ENCODE data around the gene ACKR3.

Gene ACKR3

GRCh38 chr2:236570081-236570868 lies 650 bp downstream of the ACKR3 start:
- POLR2A ChIA-PET (ENCODE audit: low non-redundant PET) = no interaction called here
- CTCF ChIA-PET = interaction anchor here (0.5 to 1.5 kb wide), 6 partner anchors 8 to 469 kb away, joined by 3 to 4 read pairs (median 4); no protein-coding TSS in a partner anchor
- no peak for DNase-seq (ENCODE audit: low spot score)
- peak overlapping the region; percentile 17; the same call in 1 of the 2 replicates for H3K27ac ChIP-seq
- TF ChIP-seq CTCF (conservative IDR thresholded peaks at IDR 0.05; ENCODE audit: low read depth) = no peak

- H3K27ac ChIP-seq = no peak overlapping the region
- no peak for TF ChIP-seq CTCF (conservative IDR thresholded peaks at IDR 0.05; ENCODE audit: low read depth)
- DNase-seq (ENCODE audit: low spot score) = no peak
- POLR2A ChIA-PET (ENCODE audit: low non-redundant PET) = interaction anchor here (0.6 kb wide), 1 partner anchor 139 kb away, joined by 3 read pairs; no protein-coding TSS in a partner anchor
- CTCF ChIA-PET = interaction anchor here (0.5 kb wide), 1 partner anchor 468 kb away, joined by 3 read pairs; no protein-coding TSS in a partner anchor
Observed at GRCh38 chr2:236571145-236571544, 1.5 kb downstream of the ACKR3 start.

- ChIA-PET POLR2A (ENCODE audit: low non-redundant PET) (no interaction called here), CTCF (no interaction called here)
- TF ChIP-seq CTCF (conservative IDR thresholded peaks at IDR 0.05; ENCODE audit: low read depth) = no peak
- H3K27ac ChIP-seq = no peak overlapping the region
- DNase-seq (ENCODE audit: low spot score) = no peak
Observed at GRCh38 chr2:236572482-236572881, 2.9 kb downstream of the ACKR3 start.

GRCh38 chr2:236573066-236573929 lies 3.7 kb downstream of the ACKR3 start:
- TF ChIP-seq CTCF (conservative IDR thresholded peaks at IDR 0.05; ENCODE audit: low read depth) = no peak
- POLR2A ChIA-PET (ENCODE audit: low non-redundant PET) = no interaction called here
- CTCF ChIA-PET = no interaction called here
- DNase-seq (ENCODE audit: low spot score) = no peak
- no peak overlapping the region for H3K27ac ChIP-seq

GRCh38 chr2:236574000-236574399 lies 4.4 kb downstream of the ACKR3 start:
- DNase-seq (ENCODE audit: low spot score) = no peak
- no peak overlapping the region for H3K27ac ChIP-seq
- ChIA-PET POLR2A (ENCODE audit: low non-redundant PET) (no interaction called here), CTCF (no interaction called here)
- no peak for TF ChIP-seq CTCF (conservative IDR thresholded peaks at IDR 0.05; ENCODE audit: low read depth)

- H3K27ac ChIP-seq = no peak overlapping the region
- CTCF ChIA-PET = interaction anchor here (0.6 kb wide), 1 partner anchor 17 kb away, joined by 3 read pairs; no protein-coding TSS in a partner anchor
- no peak for TF ChIP-seq CTCF (conservative IDR thresholded peaks at IDR 0.05; ENCODE audit: low read depth)
- no peak for DNase-seq (ENCODE audit: low spot score)
- POLR2A ChIA-PET (ENCODE audit: low non-redundant PET) = no interaction called here
Observed at GRCh38 chr2:236574424-236575145, 5.0 kb downstream of the ACKR3 start.
